NCI-H345 treated with DMSO at 0.1 percent for 48 hours (cell line): ENCODE measurements around the gene IL22RA1.

Source experiments
- DNase-seq: peaks from one replicate; lab custom pipeline; 2025; ENCODE audit not compliant: unreplicated experiment; lab: John Stamatoyannopoulos, UW

Gene IL22RA1

GRCh38 chr1:24077278-24077978, 65.5 kb downstream of the IL22RA1 start:
- no peak for DNase-seq

GRCh38 chr1:24075946-24076345, 67.0 kb downstream of the IL22RA1 start:
- no peak for DNase-seq

GRCh38 chr1:24075590-24075854, 67.4 kb downstream of the IL22RA1 start:
- DNase-seq, result no peak

- DNase-seq, result no peak
These were observed 67.9 kb downstream of the IL22RA1 start for GRCh38 chr1:24074817-24075589.

- no peak for DNase-seq
These were observed 68.7 kb downstream of the IL22RA1 start for GRCh38 chr1:24074196-24074595.

- no peak for DNase-seq
These were observed 71.0 kb downstream of the IL22RA1 start for GRCh38 chr1:24071941-24072340.

- DNase-seq, result peak; percentile 43
These were observed 72.0 kb downstream of the IL22RA1 start for GRCh38 chr1:24070821-24071393.

GRCh38 chr1:24069817-24070216, 73.1 kb downstream of the IL22RA1 start:
- DNase-seq, result no peak
